Measurements from ENCODE around the gene SEL1L.

SEL1L gene

GRCh38 chr14:81529391-81529790 is 4.3 kb downstream of the SEL1L start:
- no peak overlapping the region for H3K4me3 ChIP-seq (ENCODE audit: low read length)
- DNase-seq (ENCODE audit: low read depth), result no peak
- TF ChIP-seq CTCF (conservative IDR thresholded peaks at IDR 0.05; ENCODE audit: low read depth, low read length), result no peak

GRCh38 chr14:81525129-81525528 is 8.5 kb downstream of the SEL1L start:
- no peak overlapping the region for H3K4me3 ChIP-seq (ENCODE audit: low read length)
- DNase-seq (ENCODE audit: low read depth), result no peak
- no peak for TF ChIP-seq CTCF (conservative IDR thresholded peaks at IDR 0.05; ENCODE audit: low read depth, low read length)

- DNase-seq (ENCODE audit: low read depth), result no peak
- no peak for TF ChIP-seq CTCF (conservative IDR thresholded peaks at IDR 0.05; ENCODE audit: low read depth, low read length)
Measured at GRCh38 chr14:81523616-81524015, 10.0 kb downstream of the SEL1L start.

GRCh38 chr14:81523016-81523415 is 10.6 kb downstream of the SEL1L start:
- DNase-seq (ENCODE audit: low read depth), result no peak
- no peak for TF ChIP-seq CTCF (conservative IDR thresholded peaks at IDR 0.05; ENCODE audit: low read depth, low read length)

More at GRCh38 chr14:81523616-81524015, 10.0 kb downstream of the SEL1L start:
- no peak overlapping the region for H3K4me3 ChIP-seq (ENCODE audit: low read length)

GRCh38 chr14:81521356-81521755 is 12.3 kb downstream of the SEL1L start:
- DNase-seq (ENCODE audit: low read depth), result no peak
- TF ChIP-seq CTCF (conservative IDR thresholded peaks at IDR 0.05; ENCODE audit: low read depth, low read length), result no peak

More at GRCh38 chr14:81523016-81523415, 10.6 kb downstream of the SEL1L start:
- no peak overlapping the region for H3K4me3 ChIP-seq (ENCODE audit: low read length)

GRCh38 chr14:81519200-81520011 is 14.2 kb downstream of the SEL1L start:
- DNase-seq (ENCODE audit: low read depth), result no peak
- no peak overlapping the region for H3K4me3 ChIP-seq (ENCODE audit: low read length)
- TF ChIP-seq CTCF (conservative IDR thresholded peaks at IDR 0.05; ENCODE audit: low read depth, low read length), result no peak

More at GRCh38 chr14:81521356-81521755, 12.3 kb downstream of the SEL1L start:
- no peak overlapping the region for H3K4me3 ChIP-seq (ENCODE audit: low read length)

DNA sequence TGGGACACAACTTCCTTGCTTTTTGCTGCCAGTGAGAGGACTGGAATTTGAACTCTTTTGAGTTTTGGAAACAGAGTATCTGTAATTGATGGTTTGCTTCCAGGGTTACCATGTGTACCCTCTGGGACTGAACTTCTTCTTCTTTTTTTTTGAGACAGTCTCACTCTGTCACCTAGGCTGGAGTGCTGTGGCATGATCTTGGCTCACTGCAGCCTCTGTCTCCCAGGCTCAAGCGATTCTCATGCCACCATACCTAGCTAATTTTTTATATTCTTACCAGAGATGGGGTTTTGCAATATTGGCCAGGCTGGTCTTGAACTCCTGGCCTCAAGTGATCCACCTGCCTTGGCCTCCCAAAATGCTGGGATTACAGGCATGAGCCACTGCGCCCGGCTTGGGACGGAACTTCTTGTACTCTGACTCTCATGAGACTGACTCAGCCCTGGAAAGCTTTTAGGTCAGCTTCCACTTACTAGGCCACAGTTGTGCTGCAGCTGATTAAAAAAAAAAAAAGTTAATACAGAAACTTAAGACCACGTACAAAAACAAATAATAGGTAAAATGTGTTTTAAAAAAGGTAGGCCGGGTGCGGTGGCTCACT is 15.8 kb downstream of the SEL1L start:
- H3K4me3 ChIP-seq (ENCODE audit: low read length), result no peak overlapping the region
- DNase-seq (ENCODE audit: low read depth), result no peak
- no peak for TF ChIP-seq CTCF (conservative IDR thresholded peaks at IDR 0.05; ENCODE audit: low read depth, low read length)
